Skeletal muscle cell (primary cell): ENCODE results near the gene VTI1A.
A peak's percentile ranks its signal among the peaks of the same experiment; 100 is the strongest.
"Not testable (repeated sequence)": the region's sequence is repeated elsewhere in the genome, so short reads cannot be mapped to it uniquely, and the experiment has no call there.

Source experiments
- DNase-seq: peaks from one replicate; pipeline ENCODE4 v3.0.0-alpha.2; 2010; ENCODE audit warnings: low read depth
- H3K4me3 ChIP-seq: 2 replicates; pipeline ENCODE4 v1.5.1; 2011; ENCODE audit warnings: low read depth, mild to moderate bottlenecking, control low read depth, low read length, moderate library complexity

VTI1A gene

GRCh38 chr10:112731450-112731849 is 284.4 kb downstream of the VTI1A start:
- not testable (repeated sequence) for H3K4me3 ChIP-seq, DNase-seq

DNA sequence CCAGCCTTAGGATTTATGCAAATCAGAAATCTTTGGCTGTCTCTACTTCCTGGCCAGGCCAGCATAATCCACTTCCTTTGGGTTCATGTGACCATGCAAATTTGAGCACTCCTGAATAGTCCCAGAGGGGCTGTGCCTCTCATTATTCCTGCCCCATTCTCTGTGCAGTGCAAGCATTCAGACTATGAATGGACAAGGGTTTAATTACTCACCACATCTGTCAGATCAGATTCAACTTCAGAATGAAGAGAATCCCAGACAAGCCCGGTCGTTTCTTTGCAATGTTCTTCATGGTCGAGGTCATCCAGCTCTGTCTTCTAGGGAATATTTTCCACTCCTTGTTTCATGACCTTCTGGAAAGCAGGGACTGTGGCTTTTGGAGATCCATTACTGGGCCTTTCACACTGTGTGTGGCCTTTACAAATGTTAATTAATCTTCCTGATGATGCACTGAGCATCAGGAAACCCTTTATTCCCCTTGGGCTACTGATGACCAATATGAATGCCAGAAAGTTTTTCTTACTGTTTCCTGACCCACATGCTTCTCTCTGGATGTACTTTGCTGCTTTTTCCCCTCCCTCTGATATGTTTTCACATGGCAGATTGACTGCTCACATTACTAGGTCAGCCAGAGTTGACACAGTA is 285.4 kb downstream of the VTI1A start:
- DNase-seq = no peak

GRCh38 chr10:112735041-112735695 is 288.2 kb downstream of the VTI1A start:
- H3K4me3 ChIP-seq = no peak overlapping the region
- no peak for DNase-seq

More for the DNA sequence above, 285.4 kb downstream of the VTI1A start:
- H3K4me3 ChIP-seq = no peak overlapping the region

- no peak overlapping the region for H3K4me3 ChIP-seq
- no peak for DNase-seq
These were observed 291.9 kb downstream of the VTI1A start for GRCh38 chr10:112738606-112739591.

- no peak for DNase-seq
- no peak overlapping the region for H3K4me3 ChIP-seq
These were observed 292.8 kb downstream of the VTI1A start for GRCh38 chr10:112739592-112740353.

DNA sequence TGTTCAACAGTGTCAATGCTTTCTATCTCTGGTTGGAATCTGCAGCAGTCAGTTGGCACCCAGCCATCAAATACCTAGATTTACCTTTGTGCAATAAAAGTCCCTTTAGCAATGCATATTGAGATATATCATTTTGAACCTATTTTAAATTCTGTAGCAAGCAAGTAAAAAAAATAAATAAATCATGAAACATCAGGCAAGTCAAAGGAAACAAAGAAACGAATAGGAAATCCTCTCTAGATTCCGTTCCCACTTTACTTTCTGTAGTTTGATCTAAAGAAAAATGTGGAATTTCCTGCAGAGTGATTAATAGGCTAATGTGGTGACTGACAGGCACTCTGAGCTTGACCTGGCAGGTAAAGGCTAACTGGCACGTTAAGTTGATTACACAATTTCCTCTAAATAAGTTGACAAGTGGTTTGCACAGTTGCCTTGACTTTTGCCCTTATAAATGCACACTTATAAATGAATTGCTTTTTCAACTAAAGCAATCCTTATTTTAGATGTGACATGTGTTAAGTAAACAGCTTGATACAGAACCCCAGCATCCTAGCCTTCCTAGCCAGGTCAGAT is 294.9 kb downstream of the VTI1A start:
- H3K4me3 ChIP-seq = no peak overlapping the region
- DNase-seq = no peak

GRCh38 chr10:112744181-112745096 is 297.4 kb downstream of the VTI1A start:
- DNase-seq = no peak
- H3K4me3 ChIP-seq = no peak overlapping the region

GRCh38 chr10:112746329-112746728 is 299.3 kb downstream of the VTI1A start:
- no peak overlapping the region for H3K4me3 ChIP-seq
- no peak for DNase-seq

DNA sequence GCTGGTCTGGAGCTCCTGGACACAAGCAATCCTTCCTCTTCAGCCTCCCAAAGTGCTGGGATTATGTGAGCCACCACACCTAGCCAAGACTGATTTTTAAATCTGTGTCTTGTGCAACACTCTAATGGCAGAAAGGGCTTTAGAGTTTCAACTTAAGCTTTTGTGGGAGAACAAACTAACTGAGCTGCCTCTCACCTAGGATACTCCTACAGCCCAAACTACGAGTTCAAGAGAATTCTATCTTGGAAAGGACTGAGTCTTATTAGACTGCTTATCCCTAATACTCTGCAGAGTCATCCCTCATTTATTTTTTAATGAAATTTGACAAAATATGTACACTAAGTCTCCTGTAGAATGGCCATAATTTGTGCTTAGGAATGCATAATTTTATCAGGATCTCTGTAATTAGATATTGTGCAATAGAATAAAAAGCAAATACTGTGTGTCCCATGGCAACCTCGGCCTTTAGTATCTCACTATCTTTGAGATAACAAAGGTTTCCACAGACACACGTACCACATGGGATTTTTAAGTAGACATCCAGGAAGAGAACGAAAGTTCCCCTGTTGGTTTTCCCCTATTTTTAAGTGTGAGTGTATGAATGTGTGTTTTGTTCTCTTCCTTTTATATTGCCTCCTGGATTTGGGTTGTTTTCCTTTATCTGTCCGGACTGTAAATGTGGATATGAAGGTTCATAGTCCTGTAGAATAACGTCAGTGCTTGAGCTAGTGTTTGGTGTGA is 303.6 kb downstream of the VTI1A start:
- no peak overlapping the region for H3K4me3 ChIP-seq
- no peak for DNase-seq

DNA sequence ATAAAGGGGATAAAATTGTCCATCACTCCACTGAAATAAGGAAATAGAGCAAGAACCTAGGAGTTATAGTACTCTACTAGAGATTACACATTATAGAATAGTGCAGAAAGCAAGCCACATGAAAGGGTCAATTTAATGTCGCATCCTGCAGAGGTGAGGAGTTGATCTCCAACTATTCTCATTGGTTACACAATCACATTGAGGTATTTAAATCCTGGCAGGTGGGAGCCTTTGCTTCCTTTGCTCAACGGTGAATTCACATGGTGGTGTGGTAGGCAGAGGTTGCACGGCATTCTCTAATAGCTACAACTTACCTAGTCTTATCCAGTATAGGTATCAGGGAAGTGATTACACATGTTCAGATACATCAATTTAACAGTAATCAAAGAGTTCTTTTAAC is 304.6 kb downstream of the VTI1A start:
- H3K4me3 ChIP-seq = no peak overlapping the region
- DNase-seq = no peak

DNA sequence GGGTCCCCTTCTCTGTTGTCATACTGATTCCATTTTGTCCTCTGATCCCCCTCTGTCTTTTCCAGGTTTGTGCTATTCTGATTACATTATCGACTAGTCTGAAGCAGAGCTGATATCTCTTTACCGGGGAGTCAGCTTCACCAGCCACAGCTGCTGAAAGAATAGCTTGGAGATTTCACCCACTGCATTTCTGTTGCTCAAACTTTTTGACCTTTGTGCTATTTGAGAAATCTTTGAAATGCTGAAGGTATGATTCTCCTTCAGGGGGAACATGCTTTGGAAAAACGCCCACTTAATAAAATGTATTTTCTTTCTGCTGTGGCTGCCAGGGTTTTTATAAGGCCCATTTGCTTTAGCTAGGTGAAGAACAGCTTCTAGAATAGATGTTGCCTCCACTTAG is 305.3 kb downstream of the VTI1A start:
- peak; percentile 27 for DNase-seq
- H3K4me3 ChIP-seq = no peak overlapping the region

DNA sequence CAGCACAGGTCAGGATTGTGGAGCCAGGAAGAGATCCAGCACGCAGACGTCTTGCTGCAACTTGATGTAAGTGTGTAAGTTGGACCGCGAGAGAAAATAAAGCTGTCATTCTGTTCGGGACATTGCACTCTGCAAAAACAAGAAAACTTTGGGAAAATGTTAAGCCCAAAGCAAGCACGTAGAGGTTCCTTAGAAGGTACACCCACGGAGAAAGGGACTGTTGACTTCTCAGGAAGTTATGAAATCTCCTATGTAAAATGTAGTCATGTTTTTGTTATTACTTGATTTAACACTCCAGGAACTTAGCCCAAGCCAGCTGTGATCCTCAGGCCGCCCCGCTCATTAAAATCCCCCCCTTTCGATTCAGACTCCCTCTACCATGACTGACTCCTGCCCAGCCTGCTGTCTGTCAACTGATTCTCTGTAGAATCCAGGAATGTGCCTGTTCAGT is 307.0 kb downstream of the VTI1A start:
- DNase-seq = peak; percentile 82
- peak overlapping the region; percentile 23 for H3K4me3 ChIP-seq

- no peak overlapping the region for H3K4me3 ChIP-seq
- DNase-seq = no peak
These were observed 308.6 kb downstream of the VTI1A start for GRCh38 chr10:112755446-112756234.

- DNase-seq = no peak
- H3K4me3 ChIP-seq = no peak overlapping the region
These were observed 309.2 kb downstream of the VTI1A start for GRCh38 chr10:112756235-112756527.

DNA sequence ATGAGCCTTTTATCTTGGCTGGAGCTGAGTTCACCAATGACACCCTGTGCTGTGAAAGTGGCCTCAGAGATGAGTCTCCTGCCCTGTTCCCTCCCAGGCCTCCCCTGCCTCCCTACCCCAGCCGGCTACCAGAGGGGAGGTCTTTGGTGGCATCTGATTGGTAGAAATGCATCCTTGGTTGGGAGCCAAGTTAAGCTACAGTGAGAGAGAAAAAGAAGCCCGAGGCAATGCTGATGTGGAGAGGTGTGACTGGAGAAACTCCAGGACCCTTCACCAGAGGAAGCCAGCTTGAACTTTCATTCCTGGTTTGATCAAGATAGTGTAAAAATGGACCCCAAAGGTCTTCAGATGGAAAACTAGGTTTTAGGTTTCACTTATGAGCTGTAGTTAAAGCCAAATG is 311.9 kb downstream of the VTI1A start:
- DNase-seq = no peak
- H3K4me3 ChIP-seq = no peak overlapping the region

DNA sequence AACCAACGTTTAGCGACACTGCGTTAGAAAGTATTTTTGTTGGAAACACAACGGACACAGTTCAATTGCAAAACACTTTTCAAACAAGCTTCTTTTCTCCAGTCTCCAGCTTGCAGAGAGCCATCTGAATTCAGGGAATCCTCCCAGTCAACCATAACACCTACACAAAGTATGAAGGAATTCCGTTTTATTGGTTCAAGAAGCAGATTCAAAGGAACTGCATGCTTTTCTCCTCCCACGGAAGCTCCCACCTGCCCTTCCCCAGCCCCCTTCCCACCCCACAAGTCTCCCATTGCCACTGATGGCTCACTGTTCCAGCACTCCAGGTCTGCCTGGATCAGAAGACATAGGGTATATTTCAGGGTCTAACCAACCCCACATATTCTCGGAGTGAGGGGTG is 312.5 kb downstream of the VTI1A start:
- DNase-seq = no peak
- no peak overlapping the region for H3K4me3 ChIP-seq

DNA sequence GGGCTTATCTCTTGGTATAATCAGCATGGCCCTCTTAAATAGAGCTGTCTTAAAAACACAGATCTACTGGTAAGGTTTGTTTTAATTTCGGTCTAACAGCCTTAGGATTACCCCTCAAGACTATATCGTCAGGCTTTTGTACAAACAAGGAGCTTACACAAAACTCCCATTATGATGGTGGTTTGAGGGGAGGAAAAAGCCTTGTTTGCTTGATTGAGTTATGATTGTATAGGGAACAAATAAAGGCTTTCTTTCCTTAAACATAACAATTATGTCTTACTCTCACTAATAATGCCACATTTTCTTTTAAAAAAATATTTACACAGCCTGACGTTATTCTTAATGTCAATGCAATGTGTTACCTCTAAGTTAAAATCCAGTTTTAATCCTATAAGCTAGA is 314.2 kb downstream of the VTI1A start:
- no peak overlapping the region for H3K4me3 ChIP-seq
- no peak for DNase-seq
